Measurements from ENCODE around the gene CORO2B.

- no peak for TF ChIP-seq CTCF (conservative IDR thresholded peaks at IDR 0.05; ENCODE audit: low read depth, low read length)
- TF ChIP-seq MAFK (IDR thresholded peaks at IDR 0.05; ENCODE audit: low read depth, low read length): no peak
- TF ChIP-seq, protein P1, sequence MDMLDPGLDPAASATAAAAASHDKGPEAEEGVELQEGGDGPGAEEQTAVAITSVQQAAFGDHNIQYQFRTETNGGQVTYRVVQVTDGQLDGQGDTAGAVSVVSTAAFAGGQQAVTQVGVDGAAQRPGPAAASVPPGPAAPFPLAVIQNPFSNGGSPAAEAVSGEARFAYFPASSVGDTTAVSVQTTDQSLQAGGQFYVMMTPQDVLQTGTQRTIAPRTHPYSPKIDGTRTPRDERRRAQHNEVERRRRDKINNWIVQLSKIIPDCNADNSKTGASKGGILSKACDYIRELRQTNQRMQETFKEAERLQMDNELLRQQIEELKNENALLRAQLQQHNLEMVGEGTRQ (IDR thresholded peaks at IDR 0.05; ENCODE audit: low read depth, low read length): no peak
- TF ChIP-seq RCOR1 (IDR thresholded peaks at IDR 0.05; ENCODE audit: insufficient replicate concordance, low read length): no peak
- TF ChIP-seq RFX5 (IDR thresholded peaks at IDR 0.05; ENCODE audit: low read depth, low read length): no peak
- no peak for TF ChIP-seq MAZ (IDR thresholded peaks at IDR 0.05; ENCODE audit: borderline replicate concordance, low read depth, low read length)
- no peak for TF ChIP-seq FOS (IDR thresholded peaks at IDR 0.05; ENCODE audit: low read depth, low read length)
- TF ChIP-seq POLR2A (IDR thresholded peaks at IDR 0.05; ENCODE audit: low read depth, low read length): no peak
- TF ChIP-seq BHLHE40 (IDR thresholded peaks at IDR 0.05; ENCODE audit: low read depth, low read length): no peak
- TF ChIP-seq SMC3 (IDR thresholded peaks at IDR 0.05; ENCODE audit: low read depth, low read length): no peak
- no peak for TF ChIP-seq CHD1 (IDR thresholded peaks at IDR 0.05; ENCODE audit: low read depth, low read length)
- TF ChIP-seq RAD21 (IDR thresholded peaks at IDR 0.05; ENCODE audit: low read length): no peak
- no peak for TF ChIP-seq MXI1 (IDR thresholded peaks at IDR 0.05; ENCODE audit: borderline replicate concordance, low read depth, low read length)
- TF ChIP-seq CEBPB (IDR thresholded peaks at IDR 0.05; ENCODE audit: low read depth, low read length): no peak
These were observed 108.4 kb downstream of the CORO2B start for GRCh38 chr15:68687136-68687735.
